Activated T-helper 1 cell treated with anti-CD3 and anti-CD28 coated beads, Interleukin-2, amount 50 U/mL, for 16 hours (primary cell): ENCODE measurements around the gene CETN1.

Experiments used
- DNase-seq, 2 donors: peaks; one replicate each; pipeline ENCODE4 v3.0.0-alpha.2; 2020; ENCODE audit warnings: low read depth in 1 of 2, low spot score in 1 of 2

CETN1 gene

GRCh38 chr18:622289-622688, 42.1 kb downstream of the CETN1 start:
- no peak for DNase-seq

GRCh38 chr18:623761-624620, 43.8 kb downstream of the CETN1 start:
- peak; percentile 8 to 20 for DNase-seq

GRCh38 chr18:627231-627630, 47.1 kb downstream of the CETN1 start:
- no peak for DNase-seq

GRCh38 chr18:629269-630150, 49.3 kb downstream of the CETN1 start:
- DNase-seq: no peak

GRCh38 chr18:631560-631959, 51.4 kb downstream of the CETN1 start:
- DNase-seq: no peak
